Measurements from ENCODE around the gene GIPC1. TPM values are rescaled to one million over a fixed set of nuclear protein-coding genes. Genes with fewer than 3 reads are reported as not detected.
A peak's percentile ranks its signal among the peaks of the same experiment; 100 is the strongest.

The GIPC1 gene
- total and polyA plus RNA-seq, 9 of the 15 experiments (the other 6 are each of a cell fraction or from before 2014, with no cell fraction given): 0.49 to 54.7 (median 24.8) TPM

- no peak for TF ChIP-seq RBM25 (IDR thresholded peaks at IDR 0.05; ENCODE audit: low read depth, low read length, severe bottlenecking)
- no peak for TF ChIP-seq ELF4 (CRISPR knock-in tag; IDR thresholded peaks at IDR 0.05)
- no peak for TF ChIP-seq ZNF785 (CRISPR knock-in tag; IDR thresholded peaks at IDR 0.05)
- TF ChIP-seq IFI16 (CRISPR knock-in tag; IDR thresholded peaks at IDR 0.05): no peak
- no peak for TF ChIP-seq HLTF (IDR thresholded peaks at IDR 0.05)
- no peak for TF ChIP-seq STAT5B (CRISPR knock-in tag; IDR thresholded peaks at IDR 0.05)
- TF ChIP-seq ETV1 (tag; conservative IDR thresholded peaks at IDR 0.05; ENCODE audit: low read depth): peak; percentile 40; the same call in 1 of the 2 replicates
- no peak for TF ChIP-seq HEY1 (CRISPR knock-in tag; IDR thresholded peaks at IDR 0.05; ENCODE audit: borderline replicate concordance)
- no peak for TF ChIP-seq RBM39 (optimal IDR thresholded peaks at IDR 0.05; ENCODE audit: low read depth, low read length)
- TF ChIP-seq ILF3 (IDR thresholded peaks at IDR 0.05; ENCODE audit: borderline replicate concordance): no peak
- no peak for TF ChIP-seq RFX7 (CRISPR knock-in tag; IDR thresholded peaks at IDR 0.05)
- no peak for TF ChIP-seq KAT8 (IDR thresholded peaks at IDR 0.05; ENCODE audit: low read depth)
- no peak for TF ChIP-seq FOXO4 (CRISPR knock-in tag; IDR thresholded peaks at IDR 0.05)
- no peak for TF ChIP-seq ZNF121 (CRISPR knock-in tag; conservative IDR thresholded peaks at IDR 0.05)
- TF ChIP-seq ZNF224 (CRISPR knock-in tag; IDR thresholded peaks at IDR 0.05): no peak
- TF ChIP-seq MTA1 (IDR thresholded peaks at IDR 0.05; ENCODE audit: borderline replicate concordance): no peak
- no peak for TF ChIP-seq ZNF274 (IDR thresholded peaks at IDR 0.05; ENCODE audit: borderline replicate concordance, low read depth, low read length)
- no peak for TF ChIP-seq PTRF (tag; IDR thresholded peaks at IDR 0.05)
- no peak for TF ChIP-seq SMARCA5 (IDR thresholded peaks at IDR 0.05)
- no peak for TF ChIP-seq BMI1 (IDR thresholded peaks at IDR 0.05; ENCODE audit: low read length)
- TF ChIP-seq CLOCK (CRISPR knock-in tag; IDR thresholded peaks at IDR 0.05; ENCODE audit: borderline replicate concordance): no peak
- no peak; the same call in 1 of the 2 replicates for TF ChIP-seq CTBP1 (IDR thresholded peaks at IDR 0.05; ENCODE audit: borderline replicate concordance)
- TF ChIP-seq CHD4 (IDR thresholded peaks at IDR 0.05; ENCODE audit: insufficient read depth, insufficient replicate concordance, low read depth, low read length, poor library complexity, severe bottlenecking): no peak
- TF ChIP-seq CGGBP1 (CRISPR knock-in tag; IDR thresholded peaks at IDR 0.05): no peak
- TF ChIP-seq CHD2 (IDR thresholded peaks at IDR 0.05; ENCODE audit: low read depth, low read length): peak; percentile 15; the same call in 1 of the 2 replicates
- no peak for TF ChIP-seq RBM22 (IDR thresholded peaks at IDR 0.05; ENCODE audit: low read depth, low read length, poor library complexity, severe bottlenecking)
- TF ChIP-seq SIRT6 (IDR thresholded peaks at IDR 0.05; ENCODE audit: low read depth, low read length): no peak
- no peak for TF ChIP-seq MAFK (IDR thresholded peaks at IDR 0.05; ENCODE audit: low read length)
These were observed 45.6 kb downstream of the GIPC1 start (continued) for GRCh38 chr19:14450168-14450874.

All from K562 (cell line).